GM19239 (cell line): ENCODE measurements around the gene STX8.

Experiments used
- DNase-seq: peaks from one replicate; pipeline ENCODE4 v3.0.0; 2011; ENCODE audit warnings: low spot score; ENCODE audit not compliant: insufficient read length
- FAIRE-seq: peaks from 2 replicates; lab custom pipeline; 2011; peaks lifted over from hg19 to GRCh38; lab: Jason Lieb, UNC

Gene STX8

DNA sequence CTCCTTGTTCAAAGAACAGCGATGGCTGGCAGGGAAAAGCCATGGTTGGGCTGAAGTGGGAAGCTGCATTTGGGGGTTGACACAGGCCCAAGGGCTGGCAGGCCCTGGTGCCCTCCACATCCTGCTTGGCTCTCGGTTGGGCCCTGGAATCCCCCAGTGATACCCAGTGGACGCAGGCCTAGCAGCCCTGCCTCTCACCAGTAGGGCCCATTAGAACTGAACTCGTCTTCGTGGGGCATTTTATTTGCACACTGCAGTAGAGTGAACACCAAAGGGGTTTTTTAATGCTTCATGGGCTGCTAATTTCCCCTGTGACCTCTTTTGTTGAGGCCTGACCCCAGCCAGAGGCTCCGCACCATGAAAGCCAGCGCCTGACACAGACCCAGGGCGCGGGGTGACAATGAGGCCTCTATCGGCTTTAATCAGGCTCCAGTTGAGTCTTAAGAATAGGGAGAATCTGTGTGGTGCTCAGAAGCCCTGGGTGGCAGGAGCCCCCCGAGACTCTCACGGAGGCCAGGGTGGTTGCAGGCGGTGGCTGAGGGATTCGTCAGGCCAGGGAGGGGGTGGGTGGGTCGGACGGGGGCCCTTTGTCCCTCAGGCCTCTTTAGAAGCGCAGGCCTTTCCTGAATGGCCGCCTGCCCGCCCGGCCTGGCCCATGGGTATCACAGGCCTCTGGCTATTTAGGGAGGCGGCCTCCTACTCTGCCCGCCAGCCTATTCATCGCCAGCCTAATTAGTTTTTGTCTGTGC is 355.0 kb downstream of the STX8 start:
- FAIRE-seq = no peak

DNA sequence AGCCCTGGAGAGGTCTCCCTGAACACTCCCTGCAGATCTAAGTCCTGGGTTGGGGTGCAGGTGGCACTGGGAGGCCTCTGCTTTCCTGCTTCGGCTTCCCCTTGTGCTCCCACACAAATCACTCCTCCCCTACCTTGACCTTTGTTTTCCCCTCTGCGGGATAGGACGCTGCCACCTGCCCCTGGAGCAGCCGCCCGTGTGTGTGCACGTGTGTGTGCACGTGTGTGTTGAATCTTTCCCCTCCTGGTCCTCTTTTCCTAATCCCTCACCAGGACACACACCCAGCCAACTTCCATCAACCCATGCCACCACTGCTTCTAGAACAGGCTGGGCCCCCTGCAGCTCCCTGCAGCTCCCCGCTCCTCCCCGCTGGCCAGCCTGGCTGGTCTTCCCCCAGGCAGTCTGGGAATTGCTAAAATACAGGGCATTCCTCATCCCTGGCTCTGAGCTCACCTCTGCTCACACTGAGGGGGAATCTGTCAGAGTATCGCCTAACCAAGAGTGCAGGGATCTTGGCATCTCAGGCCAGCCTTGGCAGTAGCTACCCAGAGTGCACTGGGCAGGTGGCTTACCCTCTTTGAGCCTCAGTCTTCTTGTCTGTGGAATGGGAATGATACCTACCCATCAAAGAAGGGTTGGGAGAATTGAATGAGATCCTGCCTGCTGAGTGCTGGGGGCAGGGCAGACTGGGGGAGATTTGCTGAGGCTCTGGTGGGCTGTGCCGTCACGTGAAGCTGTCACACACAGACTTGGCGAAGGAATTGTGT is 355.8 kb downstream of the STX8 start:
- DNase-seq (no peak), FAIRE-seq (no peak)

More for the DNA sequence above, 355.0 kb downstream of the STX8 start:
- no peak for DNase-seq

DNA sequence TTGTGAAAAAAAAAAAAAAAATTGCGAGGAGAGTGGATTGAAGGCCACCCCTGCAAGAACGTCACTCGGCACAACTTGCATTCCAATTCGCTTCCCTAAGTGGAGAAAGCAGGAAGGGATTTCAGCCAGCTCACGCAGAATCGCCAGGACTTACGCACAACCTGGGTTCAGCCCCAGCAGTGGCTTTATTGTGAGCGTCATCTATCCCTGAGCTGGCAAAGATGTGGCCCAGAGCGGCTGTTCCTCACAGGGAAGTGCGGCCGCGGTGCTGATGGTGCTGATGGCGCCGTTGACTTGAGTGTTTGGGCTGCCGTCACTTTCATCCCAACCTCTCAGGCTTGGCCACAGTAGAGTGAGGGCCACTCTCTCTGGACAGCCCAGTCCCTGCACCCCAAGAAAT is 356.7 kb downstream of the STX8 start:
- no peak for FAIRE-seq
- no peak for DNase-seq

DNA sequence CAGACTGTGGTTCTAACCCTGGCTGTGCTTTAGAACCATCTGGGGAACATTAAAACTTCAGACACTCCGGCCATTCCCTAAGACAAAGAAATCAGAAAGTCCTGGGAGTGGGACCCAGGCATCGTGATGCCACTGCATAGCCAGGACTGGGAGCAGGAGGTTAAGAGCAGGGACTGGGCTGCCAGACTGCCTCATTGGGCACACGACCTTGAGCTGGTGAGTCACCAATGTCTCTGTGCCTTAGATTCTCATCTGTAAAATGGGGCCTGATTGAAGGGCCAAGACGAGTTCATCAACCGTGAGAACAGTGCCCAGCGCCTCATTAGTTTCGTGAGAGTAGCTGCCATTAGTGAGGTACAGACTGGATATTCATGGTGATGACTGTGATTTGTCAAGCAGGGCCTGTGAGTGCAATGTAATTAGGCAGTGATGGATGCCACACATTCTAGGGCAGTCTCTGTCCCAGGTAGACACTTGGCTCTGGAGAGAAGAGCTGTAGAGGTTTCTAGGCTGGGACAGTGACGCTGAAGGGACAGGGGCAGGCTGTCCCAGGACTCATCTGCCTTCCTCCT is 357.5 kb downstream of the STX8 start:
- no peak for FAIRE-seq
- no peak for DNase-seq

DNA sequence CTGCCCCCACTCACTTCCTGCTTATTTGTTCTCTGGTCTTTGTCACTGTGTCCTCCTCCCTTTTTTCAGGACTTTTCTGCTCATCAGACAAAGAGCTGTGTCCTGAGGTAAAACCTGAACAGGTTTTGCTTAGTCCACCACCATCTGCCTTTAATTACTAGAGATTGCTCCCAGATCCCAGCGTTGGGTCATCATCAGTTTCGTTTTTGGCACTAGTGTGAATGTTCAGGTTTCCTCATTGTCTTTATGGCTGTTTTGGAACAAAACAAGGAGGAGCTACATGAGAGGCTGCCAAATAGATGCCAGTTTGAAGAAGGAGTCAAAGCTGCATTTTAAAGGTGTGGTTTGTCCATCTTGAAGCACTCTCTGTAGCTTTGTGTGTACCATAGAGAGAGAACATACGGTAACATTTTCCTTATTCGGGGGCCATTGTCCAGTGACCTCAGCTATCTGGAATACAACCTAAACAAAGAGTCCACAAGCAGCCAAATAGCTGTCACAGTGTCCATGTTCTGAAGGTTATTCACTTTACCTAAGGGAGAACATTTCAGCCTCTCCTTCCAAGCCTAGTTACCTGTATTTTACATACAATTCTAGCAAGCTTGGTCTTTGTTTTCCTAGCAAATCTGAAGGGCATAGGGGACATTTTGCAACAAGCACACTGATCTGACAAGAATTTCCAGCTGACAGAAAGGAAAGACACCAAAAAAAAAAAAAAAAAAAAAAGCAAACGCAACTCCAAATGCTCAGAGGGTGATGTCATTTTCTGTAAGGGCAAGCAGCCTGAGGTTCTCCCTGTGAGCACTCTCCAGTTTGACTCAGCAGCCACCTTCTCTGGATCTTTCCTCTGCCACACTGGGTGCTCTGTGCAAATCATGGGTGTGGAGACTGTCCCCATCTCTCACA is 358.2 kb downstream of the STX8 start:
- DNase-seq (no peak), FAIRE-seq (no peak)

DNA sequence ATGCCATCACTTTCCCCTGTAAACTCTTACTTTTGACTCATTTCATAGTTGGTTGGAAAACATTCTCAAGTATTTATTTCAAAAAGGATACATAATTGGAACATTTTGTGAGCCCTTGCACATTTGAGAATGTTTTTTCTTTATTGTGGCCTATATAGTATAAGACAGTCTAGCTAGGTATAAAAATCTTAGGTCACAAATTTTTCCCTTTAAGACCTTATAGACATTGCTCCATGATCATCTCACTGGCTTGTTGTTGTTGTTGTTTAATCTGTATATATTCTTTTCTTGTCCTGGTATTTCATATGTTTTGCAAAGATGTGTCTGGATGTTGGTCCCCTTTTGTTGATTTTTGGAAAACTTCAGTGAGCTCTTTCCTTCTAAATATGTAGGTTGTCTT is 360.2 kb downstream of the STX8 start:
- DNase-seq = no peak
- FAIRE-seq = no peak

DNA sequence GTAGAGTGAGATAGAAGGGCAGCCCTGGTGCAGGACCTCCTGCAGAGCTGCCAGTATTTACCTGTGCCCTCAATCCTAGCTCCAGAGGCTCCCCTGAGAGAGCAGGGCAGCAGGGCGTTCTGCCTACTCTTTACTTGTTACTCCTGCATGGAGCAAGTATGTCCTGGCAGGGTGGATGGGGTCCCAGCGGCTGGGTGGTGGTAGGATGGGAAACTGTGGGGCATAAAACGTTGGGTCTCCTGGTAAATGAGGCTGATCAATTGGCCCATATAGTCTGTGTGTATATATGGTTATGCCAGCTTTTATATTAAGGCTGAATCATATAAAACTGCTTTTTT is 362.3 kb downstream of the STX8 start:
- DNase-seq (no peak), FAIRE-seq (no peak)

DNA sequence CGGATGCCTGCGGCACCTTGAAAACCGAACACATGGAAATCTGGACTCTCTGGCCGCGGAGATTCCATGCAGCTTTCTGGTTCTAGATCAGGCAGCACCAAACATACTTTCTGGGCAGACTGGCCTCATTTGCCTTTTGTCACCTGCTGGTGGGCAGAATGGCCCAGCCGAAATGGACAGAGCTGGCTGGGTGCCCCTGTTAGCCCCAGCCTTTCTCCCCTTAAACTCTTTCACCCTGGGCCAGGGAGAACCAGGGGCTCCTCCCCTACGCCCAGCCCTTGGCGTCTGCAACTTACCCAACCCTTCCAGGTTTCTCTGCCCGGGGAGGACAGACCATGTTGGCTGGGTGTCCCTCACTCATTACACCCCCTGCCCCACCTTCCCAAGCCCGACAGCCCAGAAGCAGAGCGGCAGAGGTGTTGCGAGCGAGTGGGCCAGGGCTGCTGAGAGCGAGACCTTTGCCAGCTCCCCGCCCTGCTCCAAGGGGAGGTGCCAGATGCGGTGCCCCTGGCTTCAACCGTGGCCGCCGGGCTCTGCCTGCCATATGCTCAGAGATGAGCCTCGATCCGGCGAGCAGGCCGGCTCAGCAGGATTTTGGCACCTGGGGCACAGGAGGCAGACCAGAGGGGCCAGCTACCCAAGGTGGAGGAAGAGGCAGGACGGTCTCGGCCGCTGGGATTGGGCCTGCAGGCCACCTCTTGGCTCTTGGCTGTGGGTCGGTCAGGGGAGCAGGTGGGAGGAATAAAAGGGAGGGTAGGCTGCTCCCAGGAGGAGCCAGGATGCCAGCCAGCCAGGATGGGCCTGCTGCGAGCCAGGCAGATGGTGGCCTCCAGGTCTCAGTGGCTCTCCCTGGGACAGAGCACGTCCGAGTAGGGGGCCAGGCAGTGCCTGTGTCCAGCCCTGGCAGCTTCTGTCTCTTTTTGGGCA is 363.0 kb downstream of the STX8 start:
- FAIRE-seq (no peak), DNase-seq (no peak)

DNA sequence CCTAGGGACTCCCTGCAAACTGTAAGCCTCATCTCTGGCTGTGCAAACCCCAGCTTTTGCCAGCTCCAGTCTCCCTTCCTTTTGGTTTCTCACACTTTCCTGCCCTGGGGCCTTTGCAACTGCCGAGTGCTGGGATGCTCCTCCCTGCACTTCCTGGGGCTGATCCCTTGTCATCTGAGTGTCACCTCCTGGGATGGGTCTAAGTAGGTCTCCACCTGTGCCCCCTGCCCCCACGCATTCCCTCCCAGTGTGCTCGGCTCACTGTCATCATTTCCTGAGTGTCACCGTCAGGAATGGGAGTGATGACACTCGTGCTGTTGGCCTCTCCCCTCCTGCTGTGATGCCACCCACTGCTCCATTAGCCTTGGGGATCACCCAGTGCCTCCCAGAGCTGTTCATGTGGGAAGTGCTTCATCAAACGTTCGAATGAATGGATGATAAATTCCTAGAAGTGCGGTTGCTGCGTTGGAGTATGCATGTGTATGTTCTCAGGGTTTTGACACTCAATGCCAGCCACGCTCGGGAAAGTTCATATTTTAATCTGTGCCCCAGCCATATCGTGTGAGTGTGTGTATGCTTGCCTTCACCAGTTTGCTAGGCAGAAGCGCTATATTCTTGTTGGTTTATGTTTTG is 364.4 kb downstream of the STX8 start:
- FAIRE-seq = no peak

DNA sequence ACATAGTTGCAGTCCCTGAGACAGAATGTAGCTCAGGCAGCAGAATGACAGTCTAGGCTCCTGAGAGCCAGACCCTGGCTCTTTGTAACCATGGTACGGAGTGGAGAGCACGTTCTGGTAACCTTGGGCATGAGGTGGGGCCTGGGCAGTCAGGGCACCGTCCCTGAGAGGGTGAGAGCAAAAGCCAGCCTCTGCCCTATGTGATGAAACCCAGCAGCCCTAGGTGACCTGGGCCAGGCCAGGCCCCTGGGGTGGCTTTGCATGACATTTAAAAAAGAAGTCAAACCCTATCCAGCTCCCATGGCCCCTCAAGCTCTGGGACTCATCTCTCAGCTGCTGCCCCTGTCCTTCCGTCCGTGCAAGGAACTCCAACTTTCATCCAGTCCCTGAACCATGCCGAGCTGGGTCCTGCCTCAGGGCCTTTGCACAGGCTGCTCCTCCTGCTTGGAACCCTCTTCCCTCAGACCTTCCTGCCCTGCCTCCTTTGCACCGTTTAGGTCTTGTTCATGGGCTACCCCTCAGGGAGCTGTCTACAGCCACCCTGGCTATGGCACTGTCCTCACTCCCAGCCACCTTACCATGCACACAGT is 365.7 kb downstream of the STX8 start:
- DNase-seq (no peak), FAIRE-seq (no peak)

More for the DNA sequence above, 364.4 kb downstream of the STX8 start:
- DNase-seq = no peak

DNA sequence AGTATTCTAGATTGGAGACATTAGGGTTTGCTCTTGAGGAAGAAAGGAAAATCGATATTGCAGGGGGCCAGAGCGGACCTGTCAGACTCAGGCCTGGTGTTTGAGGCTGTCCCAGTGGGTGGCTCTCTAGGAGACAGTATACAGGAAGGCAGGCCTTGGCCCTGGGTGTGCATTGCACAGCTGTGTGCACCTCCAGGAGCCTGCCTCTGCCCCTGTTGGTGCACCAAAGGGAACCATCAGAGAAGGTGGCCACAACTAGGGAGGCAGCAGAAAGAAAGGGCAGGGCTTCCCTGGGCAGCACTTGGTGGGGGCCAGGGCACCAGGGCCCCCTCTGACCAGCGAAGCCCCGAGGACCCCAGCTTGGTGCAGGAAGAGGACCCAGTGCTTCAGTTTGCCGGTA is 366.3 kb downstream of the STX8 start:
- FAIRE-seq = no peak
- DNase-seq = no peak

DNA sequence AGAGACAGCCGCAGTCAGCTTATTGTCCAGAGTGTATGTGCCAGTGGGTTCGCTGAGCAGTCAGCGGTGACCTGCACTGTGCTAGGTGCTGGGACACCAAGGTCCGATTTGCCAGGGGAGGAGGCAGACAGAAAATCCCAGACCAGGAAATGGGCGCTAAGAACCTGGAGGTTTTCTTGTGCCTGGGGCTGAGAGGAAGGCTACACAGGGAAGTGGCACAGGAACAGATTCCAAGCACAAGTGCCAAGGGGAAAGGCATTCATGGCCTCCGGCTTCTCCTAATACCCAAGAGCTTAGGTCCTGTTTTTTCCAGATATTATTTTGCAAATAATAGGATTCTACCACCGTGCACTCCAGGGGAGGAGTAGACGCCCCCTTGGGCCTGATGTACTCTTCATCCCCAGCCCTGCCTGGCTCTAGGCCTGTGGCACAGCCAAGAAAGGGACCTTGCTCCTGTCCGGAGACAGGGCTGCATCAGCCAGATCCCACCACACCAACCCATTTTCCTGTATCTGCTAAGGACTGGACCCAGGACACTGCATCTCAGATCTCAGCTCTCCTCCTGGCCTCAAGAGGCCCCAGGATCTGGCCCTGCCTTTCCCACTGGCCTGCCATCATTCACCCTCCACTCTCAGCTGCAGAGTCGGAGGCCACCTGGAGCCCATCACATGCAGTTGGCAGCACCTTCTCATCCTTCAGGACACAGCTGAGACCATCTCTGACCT is 367.1 kb downstream of the STX8 start:
- DNase-seq (no peak), FAIRE-seq (no peak)

DNA sequence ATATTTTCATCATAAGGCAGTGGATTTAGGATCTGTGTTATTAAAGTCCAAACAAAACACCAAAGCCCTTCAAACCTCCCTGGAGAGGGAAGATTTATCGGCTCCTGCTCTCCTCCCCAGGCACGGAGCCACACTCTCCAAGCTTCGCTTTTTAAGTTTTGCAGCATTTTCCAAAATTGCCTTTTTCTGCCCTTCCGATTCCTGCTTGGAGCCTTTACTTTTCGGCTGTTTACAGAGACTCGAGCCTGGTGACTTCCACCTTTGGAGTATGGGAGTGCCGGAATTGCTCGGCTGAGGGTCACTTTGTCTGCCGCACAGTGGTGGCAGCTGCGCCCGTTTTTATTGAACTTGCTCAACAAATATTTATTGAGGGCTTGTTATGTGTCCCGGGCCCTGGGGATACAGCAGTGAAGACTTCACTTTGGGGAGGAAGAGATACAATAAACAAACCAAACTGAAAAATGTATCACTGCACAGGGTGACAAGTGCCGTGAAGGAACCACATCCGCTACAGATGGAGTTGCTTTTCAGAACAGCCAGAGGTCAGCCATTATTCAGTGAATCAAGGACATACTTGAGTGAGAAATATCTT is 368.8 kb downstream of the STX8 start:
- FAIRE-seq (no peak), DNase-seq (no peak)

DNA sequence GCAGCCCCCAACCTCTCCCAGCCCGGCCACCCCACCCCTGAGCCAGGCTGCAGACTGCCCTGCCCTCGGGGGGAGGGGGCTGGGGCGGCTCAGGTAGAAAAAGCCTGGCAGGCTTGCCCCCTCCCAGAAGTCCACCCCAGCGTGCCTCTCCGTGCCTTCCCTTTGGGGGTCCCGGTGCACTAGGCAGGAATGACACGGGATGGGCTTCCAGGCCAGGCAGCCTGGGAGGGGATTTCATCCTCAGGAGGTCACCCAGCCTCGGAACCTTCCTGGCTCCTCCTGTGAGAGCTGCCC is 369.3 kb downstream of the STX8 start:
- DNase-seq (no peak), FAIRE-seq (no peak)

DNA sequence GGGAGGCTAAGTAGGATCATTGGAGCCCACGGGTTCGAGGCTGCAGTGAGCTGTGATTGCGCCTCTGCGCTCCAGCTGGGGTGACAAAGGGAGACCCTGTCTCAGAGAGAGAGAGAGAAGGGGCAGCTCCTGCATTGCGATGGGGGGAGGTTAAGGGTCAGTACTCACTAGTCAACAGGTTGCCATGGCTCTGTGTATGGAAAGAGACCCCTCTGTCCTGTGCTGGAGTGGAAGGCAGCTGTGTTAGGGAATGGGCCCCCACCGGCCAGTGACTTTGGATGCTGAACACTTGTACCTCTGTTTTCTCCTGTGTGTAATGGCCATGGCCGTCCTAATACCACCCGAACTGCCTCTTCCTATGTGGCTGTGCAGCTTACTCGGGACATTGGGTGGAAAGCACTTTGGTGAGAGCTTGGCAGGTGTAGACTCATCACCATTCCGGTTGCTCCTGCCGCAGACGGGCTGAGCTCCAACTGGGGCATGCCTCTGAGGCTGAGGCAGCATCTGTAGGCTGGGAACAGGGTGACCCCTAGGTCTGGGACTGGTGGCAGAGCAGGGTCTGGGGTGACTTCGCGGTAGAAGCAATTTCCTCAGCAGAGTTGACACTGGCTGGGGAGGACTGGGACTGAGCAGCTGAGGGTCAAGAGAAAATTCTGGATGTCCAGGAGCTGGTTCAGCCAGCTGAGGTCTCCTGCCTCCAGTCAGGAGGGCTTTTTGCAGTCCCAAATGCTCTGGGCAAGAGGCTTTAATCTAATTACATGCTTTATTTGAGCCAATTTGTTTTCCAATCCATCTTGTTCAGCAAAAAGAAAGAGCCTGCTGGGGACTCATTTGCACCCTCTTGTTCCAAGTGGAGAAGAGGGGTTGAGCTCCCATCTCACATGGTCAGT is 369.9 kb downstream of the STX8 start:
- no peak for FAIRE-seq
- DNase-seq = no peak

DNA sequence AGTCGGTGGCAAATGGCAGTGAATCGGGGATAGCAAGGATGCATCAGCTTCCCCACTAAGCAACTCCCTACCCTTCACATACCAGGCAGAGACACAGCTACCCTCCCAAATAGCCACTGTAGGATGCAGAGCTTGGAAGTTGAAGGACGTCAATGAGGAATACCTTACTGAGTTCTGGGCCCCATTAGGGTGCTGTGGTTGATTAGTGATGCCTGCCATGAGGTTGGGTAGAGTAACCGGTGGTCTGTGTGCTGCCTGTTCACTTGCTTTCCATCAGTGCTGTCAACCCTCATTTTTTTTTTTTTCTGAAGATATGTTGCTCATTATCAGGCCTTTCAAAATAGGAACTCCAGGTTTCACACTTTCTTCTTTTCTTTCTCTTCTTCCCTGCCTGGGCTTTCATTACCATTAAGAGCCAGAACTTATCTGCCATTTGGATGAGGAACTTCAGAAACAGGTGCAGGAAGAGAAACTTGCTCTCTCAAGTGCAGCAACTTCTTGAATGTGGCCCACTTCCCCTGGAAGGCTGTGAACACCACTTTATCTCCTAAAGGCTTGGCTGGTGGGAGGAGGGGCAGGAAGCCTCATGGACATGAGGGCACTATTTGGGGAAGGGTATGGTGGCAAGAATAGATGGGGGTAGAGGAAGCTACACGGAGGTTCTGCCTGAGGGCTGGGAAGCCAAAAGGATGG is 370.8 kb downstream of the STX8 start:
- FAIRE-seq = peak; percentile 82

More for the DNA sequence above, 370.8 kb downstream of the STX8 start:
- DNase-seq = no peak
